ENCODE results near the gene PITPNC1.

PITPNC1 gene

DNA sequence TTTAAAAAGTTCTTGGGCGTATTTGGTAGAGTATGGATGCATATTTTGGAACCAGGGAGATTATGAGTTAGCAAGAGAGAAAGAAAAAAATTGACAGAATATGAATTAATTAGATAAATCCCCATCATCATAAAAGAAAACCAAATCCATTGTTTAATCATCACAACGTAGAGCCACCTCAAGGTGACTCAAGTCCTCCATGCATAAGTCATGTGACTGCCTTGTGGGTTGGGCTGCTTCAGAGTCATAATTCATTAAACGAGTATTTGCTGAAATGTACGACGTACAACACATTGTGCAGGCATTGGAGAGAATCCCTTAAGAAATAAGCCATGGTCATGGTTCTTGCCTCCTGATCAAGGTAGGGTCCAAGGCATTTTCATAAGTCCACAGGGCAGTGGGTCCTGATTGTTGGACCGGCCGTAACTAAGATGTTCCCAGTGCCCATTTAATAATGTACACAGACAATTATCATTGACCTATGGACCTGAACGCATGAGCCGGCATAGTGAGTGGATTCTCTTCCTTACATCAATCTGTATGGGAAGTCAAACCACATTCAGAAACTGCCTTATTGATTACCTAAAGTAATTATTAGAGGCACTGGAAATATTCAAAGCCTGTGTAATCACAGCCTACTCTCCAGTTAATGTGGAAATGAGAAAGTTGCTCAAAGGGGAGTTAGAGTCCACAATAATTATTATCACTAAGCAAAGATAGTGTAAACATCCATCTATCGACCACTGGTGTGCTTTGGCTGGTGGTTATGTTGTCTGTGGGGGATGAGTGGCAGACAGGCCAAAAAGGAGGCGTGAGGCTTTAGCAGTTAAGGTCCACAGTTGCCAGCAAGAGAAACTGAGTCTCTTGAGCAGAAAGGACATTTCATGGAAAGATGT lies 165.4 kb downstream of the PITPNC1 start:
- DNase-seq (ENCODE audit: low read depth): no peak
- TF ChIP-seq, protein P1, sequence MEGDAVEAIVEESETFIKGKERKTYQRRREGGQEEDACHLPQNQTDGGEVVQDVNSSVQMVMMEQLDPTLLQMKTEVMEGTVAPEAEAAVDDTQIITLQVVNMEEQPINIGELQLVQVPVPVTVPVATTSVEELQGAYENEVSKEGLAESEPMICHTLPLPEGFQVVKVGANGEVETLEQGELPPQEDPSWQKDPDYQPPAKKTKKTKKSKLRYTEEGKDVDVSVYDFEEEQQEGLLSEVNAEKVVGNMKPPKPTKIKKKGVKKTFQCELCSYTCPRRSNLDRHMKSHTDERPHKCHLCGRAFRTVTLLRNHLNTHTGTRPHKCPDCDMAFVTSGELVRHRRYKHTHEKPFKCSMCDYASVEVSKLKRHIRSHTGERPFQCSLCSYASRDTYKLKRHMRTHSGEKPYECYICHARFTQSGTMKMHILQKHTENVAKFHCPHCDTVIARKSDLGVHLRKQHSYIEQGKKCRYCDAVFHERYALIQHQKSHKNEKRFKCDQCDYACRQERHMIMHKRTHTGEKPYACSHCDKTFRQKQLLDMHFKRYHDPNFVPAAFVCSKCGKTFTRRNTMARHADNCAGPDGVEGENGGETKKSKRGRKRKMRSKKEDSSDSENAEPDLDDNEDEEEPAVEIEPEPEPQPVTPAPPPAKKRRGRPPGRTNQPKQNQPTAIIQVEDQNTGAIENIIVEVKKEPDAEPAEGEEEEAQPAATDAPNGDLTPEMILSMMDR (conservative IDR thresholded peaks at IDR 0.05; ENCODE audit: control insufficient read depth, insufficient read depth, low read depth, low read length): no peak
- no peak overlapping the region for H3K4me3 ChIP-seq (ENCODE audit: control insufficient read depth, low read depth, low read length)

DNA sequence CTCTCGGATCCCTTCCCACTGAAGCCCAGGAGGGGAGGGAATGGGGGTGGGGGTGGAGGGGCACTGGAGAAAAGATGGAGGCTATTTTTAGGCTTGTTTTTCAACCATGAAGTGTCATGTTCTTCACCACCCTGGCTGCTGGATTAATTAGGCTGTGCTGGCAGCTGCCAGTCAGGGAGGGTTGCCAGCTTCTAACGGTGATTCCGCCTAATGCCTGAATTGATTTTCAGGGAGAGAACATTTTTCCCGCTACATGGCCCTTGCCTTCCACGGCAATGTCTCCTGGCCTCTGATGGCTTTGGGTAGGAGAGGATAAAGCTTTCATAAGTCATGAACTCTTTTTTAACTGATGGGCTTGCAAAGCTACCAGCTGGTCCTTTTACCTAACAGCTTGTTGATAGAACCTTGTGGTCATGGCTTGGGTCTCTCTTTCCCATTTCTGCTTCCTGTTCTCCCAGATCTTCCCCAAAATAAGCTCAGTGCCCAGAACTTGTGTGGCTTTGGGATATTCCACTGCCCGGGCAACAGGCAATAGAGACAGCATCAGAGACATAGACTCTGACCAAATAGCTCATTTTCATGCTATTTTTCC lies 167.4 kb downstream of the PITPNC1 start:
- no peak overlapping the region for H3K4me3 ChIP-seq (ENCODE audit: control insufficient read depth, low read depth, low read length)
- TF ChIP-seq, protein P1 (conservative IDR thresholded peaks at IDR 0.05; ENCODE audit: control insufficient read depth, insufficient read depth, low read depth, low read length): no peak
- DNase-seq (ENCODE audit: low read depth): no peak

DNA sequence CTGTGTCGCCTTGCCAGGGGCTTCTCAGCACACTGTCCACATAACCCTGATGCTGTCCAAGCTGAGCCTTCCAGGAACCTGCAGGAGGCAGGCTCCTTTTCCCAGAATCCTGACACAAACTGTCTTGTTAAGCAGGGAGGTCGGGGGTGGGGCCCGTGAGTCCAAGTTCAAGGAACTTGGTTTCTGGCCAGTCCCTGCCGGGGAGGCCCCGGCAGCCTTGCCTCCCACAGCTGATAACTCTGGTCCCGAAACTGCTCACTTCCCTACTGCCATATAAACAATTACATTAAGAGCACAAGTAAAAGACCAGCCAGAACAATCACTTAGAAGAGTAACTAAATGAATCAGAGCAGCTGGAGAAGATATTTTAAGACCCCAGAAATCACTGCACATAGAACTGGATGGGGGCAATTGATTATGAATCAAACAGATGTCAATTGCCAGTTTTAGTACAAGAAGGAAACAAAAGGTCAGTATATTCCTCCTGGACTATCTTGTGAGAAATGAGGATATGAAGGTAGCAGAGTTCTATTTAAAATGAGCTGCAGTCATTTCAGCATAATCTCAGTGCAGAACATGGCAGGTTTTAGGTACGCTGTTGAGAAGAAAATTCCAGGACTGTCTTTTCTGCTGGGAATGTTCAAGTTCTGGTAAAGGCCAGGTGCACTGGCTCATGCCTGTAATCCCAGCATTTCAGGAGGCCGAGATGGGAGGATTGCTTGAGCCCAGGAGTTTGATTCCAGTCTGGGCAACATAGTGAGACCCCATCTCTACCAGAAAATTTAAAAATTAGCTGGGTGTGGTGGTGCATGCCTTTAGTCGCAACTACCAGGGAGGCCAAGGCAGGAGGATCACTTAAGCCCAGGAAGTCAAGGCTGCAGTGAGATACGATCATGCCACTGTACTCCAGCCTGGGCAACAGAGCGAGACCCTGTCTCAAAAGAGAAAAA lies 169.8 kb downstream of the PITPNC1 start:
- TF ChIP-seq, protein P1 (conservative IDR thresholded peaks at IDR 0.05; ENCODE audit: control insufficient read depth, insufficient read depth, low read depth, low read length): peak; percentile 7
- DNase-seq (ENCODE audit: low read depth): peak; percentile 62

DNA sequence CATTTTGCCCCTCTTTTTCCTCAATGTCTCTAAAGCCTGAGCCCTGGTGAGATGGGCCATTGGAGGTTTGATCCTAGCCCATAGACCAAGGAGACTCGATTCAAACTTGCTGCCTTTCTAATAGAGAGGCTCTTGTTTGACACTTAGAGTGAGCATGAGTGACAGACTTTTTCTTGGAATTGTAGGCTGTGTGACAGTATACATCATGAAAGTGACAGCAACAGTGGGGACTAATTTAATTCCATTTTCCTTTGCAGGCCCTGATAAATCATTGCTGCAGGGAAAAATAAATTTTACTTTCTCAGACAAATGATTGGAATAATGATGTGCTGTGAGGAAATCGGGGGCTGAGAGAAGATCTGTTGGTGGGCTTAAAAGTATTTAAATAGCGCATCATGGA lies 171.6 kb downstream of the PITPNC1 start:
- no peak for DNase-seq (ENCODE audit: low read depth)
- TF ChIP-seq, protein P1 (conservative IDR thresholded peaks at IDR 0.05; ENCODE audit: control insufficient read depth, insufficient read depth, low read depth, low read length): no peak
- H3K4me3 ChIP-seq (ENCODE audit: control insufficient read depth, low read depth, low read length): no peak overlapping the region

More for the DNA sequence above, 169.8 kb downstream of the PITPNC1 start:
- H3K4me3 ChIP-seq (ENCODE audit: control insufficient read depth, low read depth, low read length): no peak overlapping the region

DNA sequence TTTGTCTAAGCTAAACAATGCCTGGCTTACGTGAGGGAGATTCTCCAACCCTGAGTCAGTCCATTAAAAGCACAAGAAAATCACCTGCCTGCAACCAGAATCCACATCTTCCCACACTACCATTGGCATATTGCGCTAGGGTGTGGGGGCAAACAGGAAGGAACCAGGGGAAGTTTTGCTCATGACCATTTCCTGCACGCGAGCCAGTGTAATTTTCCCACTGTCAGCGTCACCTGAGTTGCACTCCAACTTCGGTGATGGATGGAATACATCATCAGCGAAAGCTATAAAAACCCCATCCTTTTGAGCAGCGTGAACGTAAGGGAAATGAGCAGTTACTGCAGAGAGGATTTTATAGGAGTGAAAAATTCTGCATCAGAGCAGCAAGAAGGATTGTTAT lies 172.7 kb downstream of the PITPNC1 start:
- TF ChIP-seq, protein P1 (conservative IDR thresholded peaks at IDR 0.05; ENCODE audit: control insufficient read depth, insufficient read depth, low read depth, low read length): no peak
- H3K4me3 ChIP-seq (ENCODE audit: control insufficient read depth, low read depth, low read length): no peak overlapping the region
- DNase-seq (ENCODE audit: low read depth): no peak

DNA sequence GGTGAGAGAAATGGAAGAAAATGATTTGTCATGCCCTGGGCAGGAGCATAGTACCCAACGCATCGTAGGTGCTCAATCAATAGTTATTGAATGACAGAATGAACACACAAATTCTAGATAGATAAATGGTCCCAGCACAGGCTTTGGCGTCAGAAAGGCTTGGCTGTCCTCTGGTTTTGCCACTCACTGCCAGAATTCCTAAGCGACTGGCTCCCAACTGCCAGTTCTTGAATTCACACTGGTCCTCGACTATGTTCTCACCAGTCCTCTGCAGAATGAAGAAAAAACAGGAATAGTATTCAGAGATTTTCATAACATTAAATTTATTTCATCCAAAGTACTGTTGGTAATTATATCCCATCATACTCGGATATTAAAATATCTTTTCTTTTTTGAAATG lies 177.6 kb downstream of the PITPNC1 start:
- no peak overlapping the region for H3K4me3 ChIP-seq (ENCODE audit: control insufficient read depth, low read depth, low read length)
- no peak for DNase-seq (ENCODE audit: low read depth)
- TF ChIP-seq, protein P1 (conservative IDR thresholded peaks at IDR 0.05; ENCODE audit: control insufficient read depth, insufficient read depth, low read depth, low read length): no peak

Measured in fibroblast of mammary gland (primary cell).